H1 (cell line): ENCODE measurements around the gene SSBP3. TPM values are rescaled to one million over a fixed set of nuclear protein-coding genes. Genes with fewer than 3 reads are reported as not detected.

Source experiments
- CTCF ChIA-PET: fragments of 300-600 bp; sonication (Branson Sonifier 250); formaldehyde crosslinking; loops from one replicate; lab custom pipeline; 2021; ENCODE audit not compliant: partially characterized antibody; lab: Charles Lee
- POLR2A ChIA-PET: fragments of 300-600 bp; sonication (Branson Sonifier 250); formaldehyde crosslinking; loops from one replicate; lab custom pipeline; 2021; ENCODE audit warnings: inconsistent platforms; ENCODE audit not compliant: partially characterized antibody; lab: Charles Lee
- DNase-seq, 2 experiments: peaks; one replicate each; pipeline versions ENCODE4 v3.0.0 to v3.0.0-alpha.2; 2010 to 2022; ENCODE audit warnings: low spot score in 2 of 2, low read depth in 1 of 2, mixed read lengths in 1 of 2
- FAIRE-seq: peaks from 2 replicates; lab custom pipeline; 2011; peaks lifted over from hg19 to GRCh38; lab: Jason Lieb, UNC
- H2AFZ ChIP-seq: 2 replicates; pipeline ENCODE4 v1.8.1; 2012; ENCODE audit warnings: low read length, inconsistent platforms
- H2AK5ac ChIP-seq: 2 replicates; pipeline ENCODE4 v1.6.1; 2013; ENCODE audit warnings: low read depth, low read length
- H2BK120ac ChIP-seq: replicated peaks from 2 replicates; pipeline ENCODE3; 2013; ENCODE audit warnings: low read depth, low read length, inconsistent platforms
- H2BK12ac ChIP-seq: 2 replicates; pipeline ENCODE4 v1.6.1; 2013; ENCODE audit warnings: low read depth, low read length
- H2BK15ac ChIP-seq: 2 replicates; pipeline ENCODE4 v1.6.1; 2013; ENCODE audit warnings: low read length
- H2BK20ac ChIP-seq: 2 replicates; pipeline ENCODE4 v1.6.1; 2013; ENCODE audit warnings: low read length
- H2BK5ac ChIP-seq: 2 replicates; pipeline ENCODE4 v1.6.1; 2013; ENCODE audit warnings: low read depth, low read length
- H3K14ac ChIP-seq: 2 replicates; pipeline ENCODE4 v1.6.1; 2013; ENCODE audit warnings: inconsistent platforms; ENCODE audit not compliant: insufficient read length
- H3K18ac ChIP-seq: 2 replicates; pipeline ENCODE4 v1.6.1; 2013; ENCODE audit warnings: low read length; ENCODE audit errors: extremely low read depth
- H3K23ac ChIP-seq: 2 replicates; pipeline ENCODE4 v1.6.1; 2013; ENCODE audit warnings: inconsistent platforms; ENCODE audit not compliant: insufficient read length
- H3K23me2 ChIP-seq: 2 replicates; pipeline ENCODE4 v1.6.1; 2013; ENCODE audit warnings: low read depth, low read length
- H3K27ac ChIP-seq: 2 replicates; pipeline ENCODE4 v1.6.1; 2011; ENCODE audit warnings: low read depth, low read length, inconsistent platforms
- H3K27me3 ChIP-seq, 4 experiments: replicated peaks in 1 of 4; 1 replicate in 1 of 4; 2 replicates in 3 of 4; pipeline versions ENCODE4 v1.6.1 to v1.8.1; 2011 to 2013; ENCODE audit warnings: low read length in 3 of 4, mild to moderate bottlenecking in 3 of 4, inconsistent platforms in 2 of 4, mixed read lengths in 2 of 4, moderate library complexity in 1 of 4; ENCODE audit not compliant: control insufficient read depth in 3 of 4, insufficient read depth in 3 of 4; ENCODE audit errors: extremely low read depth in 1 of 4
- H3K36me3 ChIP-seq, 4 experiments: 2 replicates each; pipeline versions ENCODE4 v1.6.1 to v1.8.1; 2011 to 2013; ENCODE audit warnings: mild to moderate bottlenecking in 4 of 4, low read length in 3 of 4, moderate library complexity in 2 of 4, control low read depth in 1 of 4, inconsistent platforms in 1 of 4; ENCODE audit not compliant: insufficient read depth in 4 of 4, control insufficient read depth in 2 of 4
- H3K4ac ChIP-seq: replicated peaks from 2 replicates; pipeline ENCODE3; 2013; ENCODE audit warnings: low read length, low read depth, mixed read lengths, inconsistent platforms; ENCODE audit not compliant: insufficient read length
- H3K4me1 ChIP-seq, 4 experiments: replicated peaks in 1 of 4; 1 replicate in 1 of 4; 2 replicates in 3 of 4; pipeline versions ENCODE4 v1.6.1 to v1.8.1; 2011 to 2013; ENCODE audit warnings: low read length in 3 of 4, inconsistent platforms in 2 of 4, mixed read lengths in 1 of 4; ENCODE audit not compliant: insufficient read depth in 4 of 4, control insufficient read depth in 3 of 4
- H3K4me2 ChIP-seq, 2 experiments: 2 replicates each; pipeline versions ENCODE4 v1.6.1 to v1.8.1; 2011 to 2013; ENCODE audit warnings: low read depth in 2 of 2, low read length in 2 of 2, control low read depth in 1 of 2, inconsistent platforms in 1 of 2, mild to moderate bottlenecking in 1 of 2; ENCODE audit not compliant: insufficient read depth in 1 of 2
- H3K4me3 ChIP-seq, 4 experiments: fragments of 200-600, 300-600 bp in 1 of 4; sonication (generic), shearing (Covaris generic), sonication (Bioruptor Twin) in 1 of 4; 2 replicates each; pipeline versions ENCODE4 v1.5.1 to v1.8.1; 2011 to 2016; ENCODE audit warnings: low read length in 4 of 4, low read depth in 3 of 4, control low read depth in 2 of 4, inconsistent platforms in 2 of 4, mild to moderate bottlenecking in 2 of 4, mixed read lengths in 1 of 4, moderate library complexity in 1 of 4; ENCODE audit not compliant: insufficient read depth in 2 of 4; ENCODE audit errors: extremely low read depth in 1 of 4
- H3K56ac ChIP-seq: replicated peaks from 2 replicates; pipeline ENCODE3; 2013; ENCODE audit warnings: low read depth, mild to moderate bottlenecking, mixed read lengths, low read length, inconsistent platforms; ENCODE audit not compliant: insufficient read length
- H3K79me1 ChIP-seq: 2 replicates; pipeline ENCODE4 v1.6.1; 2013; ENCODE audit warnings: low read depth, low read length, control low read depth
- H3K79me2 ChIP-seq, 2 experiments: 2 replicates each; pipeline versions ENCODE4 v1.6.1 to v1.8.1; 2012 to 2013; ENCODE audit warnings: low read length in 2 of 2, mild to moderate bottlenecking in 2 of 2, inconsistent platforms in 1 of 2; ENCODE audit not compliant: insufficient read depth in 2 of 2, control insufficient read depth in 1 of 2
- H3K9ac ChIP-seq, 4 experiments: replicated peaks in 1 of 4; 1 replicate in 1 of 4; 2 replicates in 3 of 4; pipeline versions ENCODE4 v1.6.1 to v1.8.1; 2011 to 2013; ENCODE audit warnings: low read depth in 3 of 4, low read length in 3 of 4, control low read depth in 2 of 4, mild to moderate bottlenecking in 2 of 4, moderate library complexity in 2 of 4, inconsistent platforms in 1 of 4; ENCODE audit errors: extremely low read depth in 1 of 4
- H3K9me3 ChIP-seq, 2 experiments: 2 replicates each; pipeline versions ENCODE4 v1.6.1 to v1.8.1; 2012 to 2013; ENCODE audit warnings: mild to moderate bottlenecking in 2 of 2, moderate library complexity in 2 of 2, control low read depth in 1 of 2, inconsistent platforms in 1 of 2, low read depth in 1 of 2, low read length in 1 of 2, mixed read lengths in 1 of 2; ENCODE audit not compliant: insufficient read depth in 2 of 2
- H4K20me1 ChIP-seq, 2 experiments: replicated peaks in 1 of 2; 2 replicates each; pipeline versions ENCODE3 to v1.8.1; 2011 to 2013; ENCODE audit warnings: inconsistent platforms in 2 of 2, low read length in 2 of 2, mild to moderate bottlenecking in 1 of 2; ENCODE audit not compliant: insufficient read depth in 2 of 2, control insufficient read depth in 1 of 2
- H4K5ac ChIP-seq: 2 replicates; pipeline ENCODE4 v1.6.1; 2013; ENCODE audit warnings: low read length, low read depth, mixed read lengths, inconsistent platforms; ENCODE audit not compliant: insufficient read length
- H4K8ac ChIP-seq: 2 replicates; pipeline ENCODE4 v1.8.0; 2013; ENCODE audit warnings: mild to moderate bottlenecking, moderate library complexity, low read length, inconsistent platforms; ENCODE audit not compliant: insufficient read depth; ENCODE audit errors: extremely low read depth
- H4K91ac ChIP-seq: replicated peaks from 2 replicates; pipeline ENCODE3; 2013; ENCODE audit warnings: low read length, mixed read lengths, inconsistent platforms; ENCODE audit not compliant: insufficient read length
- CBX8 ChIP-seq: fragments of 300-800, 300-1000 bp; sonication (generic); IDR thresholded peaks from 2 replicates; pipeline ENCODE4 v1.7.1; 2016; ENCODE audit warnings: low read depth, low read length, borderline replicate concordance
- CTCF ChIP-seq, 3 experiments: IDR thresholded peaks; 1 replicate in 2 of 3; 2 replicates in 1 of 3; pipeline versions ENCODE4 v1.5.1 to v1.6.1; 2011; ENCODE audit warnings: low read length in 3 of 3, mild to moderate bottlenecking in 3 of 3, inconsistent platforms in 2 of 3, low read depth in 1 of 3, moderate library complexity in 1 of 3; ENCODE audit not compliant: insufficient read depth in 1 of 3; ENCODE audit errors: control extremely low read depth in 1 of 3
- FOSL1 ChIP-seq: IDR thresholded peaks from 2 replicates; pipeline ENCODE4 v1.6.1; 2011; ENCODE audit warnings: mild to moderate bottlenecking, low read depth, low read length, moderate library complexity; ENCODE audit not compliant: insufficient read depth
- HDAC6 ChIP-seq: IDR thresholded peaks from one replicate; pipeline ENCODE4 v1.7.1; 2012; ENCODE audit warnings: low read depth, mild to moderate bottlenecking, inconsistent platforms, low read length, moderate library complexity
- JUN ChIP-seq: IDR thresholded peaks from 2 replicates; pipeline ENCODE4 v1.6.1; 2011; ENCODE audit warnings: low read depth, mild to moderate bottlenecking, improper control_type of control experiment, low read length
- MAX ChIP-seq: IDR thresholded peaks from 2 replicates; pipeline ENCODE4 v1.6.1; 2012; ENCODE audit warnings: inconsistent platforms
- POU5F1 ChIP-seq: IDR thresholded peaks from 2 replicates; pipeline ENCODE4 v1.6.1; 2011; ENCODE audit warnings: low read depth, mild to moderate bottlenecking, low read length, moderate library complexity
- SP2 ChIP-seq: IDR thresholded peaks from 2 replicates; pipeline ENCODE4 v1.6.1; 2012; ENCODE audit warnings: mild to moderate bottlenecking, low read length, inconsistent platforms
- TCF12 ChIP-seq: IDR thresholded peaks from 2 replicates; pipeline ENCODE4 v1.6.1; 2011; ENCODE audit warnings: low read depth, mild to moderate bottlenecking, low read length
- WGBS, 2 experiments: shearing (Covaris generic) in 1 of 2; methylation state at CpG; one replicate each; pipeline versions ENCODE4 v1.1.6 to v1.1.7; 2013 to 2015; ENCODE audit warnings: low lambda C conversion rate in 2 of 2, mixed read lengths in 2 of 2, inconsistent platforms in 1 of 2, low coverage in 1 of 2, missing lambda C conversion rate in 1 of 2; ENCODE audit not compliant: insufficient replicate concordance in 2 of 2, insufficient coverage in 1 of 2, insufficient read length in 1 of 2; ENCODE audit errors: extremely low coverage in 1 of 2, missing lambda C conversion rate in 1 of 2; 5-methylcytosine and 5-hydroxymethylcytosine counted together
- polyA plus RNA-seq, 7 experiments: library from polyadenylated mRNA; depleted of rRNA in 3 of 7; stranded (reverse) in 5 of 7; unstranded in 2 of 7; fragments of >200 nt in 5 of 7; fragments of 200-250 nt in 2 of 7; gene quantifications; 1 replicate in 5 of 7; 2 replicates in 1 of 7; 4 replicates in 1 of 7; pipeline versions ENCODE4 v1.2.1 to v1.2.3, GENCODE V29; 2011 to 2013; ENCODE audit warnings: missing spikeins in 2 of 7, mixed read lengths in 2 of 7
- total RNA-seq: library from RNA; stranded (reverse); fragmentation: NEBNext Ultra II Directional; extraction: Animal tissue kit (Norgen Biotek cat#: 25700); gene quantifications from 2 replicates; pipeline ENCODE4 v1.2.1, GENCODE V29; 2021

SSBP3 gene
- total and polyA plus RNA-seq, 2 of the 8 experiments (the other 6 are each of a cell fraction or from before 2014, with no cell fraction given) = 99.7 to 133 TPM

- 78% methylated on average over 12 of the region's 12 CpGs; no CpG with 5 or more reads in 1 of the 2 experiments for WGBS, 2 experiments
- Histone ChIP-seq H3K23ac (no peak overlapping the region), H3K79me1 (peaks cover 40% of the 10 kb centered on the region), H3K4me2 (peak overlapping the region in 1 of 2 experiments; percentile 30; a peak in 2 of 4 replicates), H4K20me1 (peaks cover 17 to 43% of the 10 kb centered on the region in 2 experiments), H2BK20ac (no peak overlapping the region), H2BK12ac (no peak overlapping the region), H3K27me3 (no peaks in the 10 kb centered on the region), H4K8ac (no peak overlapping the region), H3K56ac (no peak overlapping the region), H2BK15ac (no peak overlapping the region), H4K5ac (no peak overlapping the region), H3K4me3 (no peak overlapping the region), H3K18ac (no peak overlapping the region), H2AFZ (no peak overlapping the region), H2AK5ac (peak overlapping the region; percentile 32; the same call in 1 of the 2 replicates), H3K9ac (no peak overlapping the region), H3K27ac (no peak overlapping the region), H3K14ac (no peak overlapping the region), H4K91ac (no peak overlapping the region), H3K4ac (no peak overlapping the region), H2BK5ac (0 out of 2 replicates have a peak overlapping the region, but pooled peaks have one; percentile 45), H3K9me3 (no peaks in the 10 kb centered on the region), H3K4me1 (peaks cover 37 to 62% (median 51%) of the 10 kb centered on the region in 4 experiments), H3K79me2 (peaks cover 16 to 100% of the 10 kb centered on the region in 2 experiments), H3K36me3 (no peaks in the 10 kb centered on the region; a peak in 1 of 8 replicates), H2BK120ac (no peak overlapping the region), H3K23me2 (no peaks in the 10 kb centered on the region)
- ChIA-PET POLR2A (interaction anchor here (0.8 to 1.0 kb wide), 3 partner anchors 12 to 48 kb away, joined by 3 read pairs; no protein-coding TSS in a partner anchor), CTCF (interaction anchor here (0.9 to 2.1 kb wide), 6 partner anchors 12 to 145 kb away, joined by 3 to 11 read pairs (median 3); no protein-coding TSS in a partner anchor)
- no peak for FAIRE-seq
- DNase-seq = no peak
- TF ChIP-seq JUN = no peak
- no peak for TF ChIP-seq FOSL1
- TF ChIP-seq TCF12 = no peak
- TF ChIP-seq SP2 = no peak
- no peak for TF ChIP-seq MAX
- TF ChIP-seq CTCF (IDR thresholded peaks at IDR 0.05; ENCODE audit: control extremely low read depth in 1 of 3, insufficient read depth in 1 of 3, low read depth in 1 of 3, low read length in 3 of 3) = no peak
- no peak for TF ChIP-seq CBX8
- TF ChIP-seq HDAC6 = no peak
- no peak for TF ChIP-seq POU5F1
These were observed 79.4 kb downstream of the SSBP3 start for GRCh38 chr1:54326543-54327385.
